GM21723 (cell line): Measurements from ENCODE around the gene ANGPTL8.

Source experiments
- ATAC-seq: cut with Tn5 transposase; IDR thresholded peaks from one replicate; pipeline ENCODE4 v1.9.1; 2021; ENCODE audit warnings: mild to moderate bottlenecking, moderate library complexity; ENCODE audit not compliant: unreplicated experiment

The ANGPTL8 gene

GRCh38 chr19:11239377-11240000 lies at the start of gene ANGPTL8:
TSS of gene ANGPTL8 (plus strand) at chr19:11239619. CDS start at chr19:11239638, 19 bp downstream.
- no peak for ATAC-seq

- ATAC-seq, result no peak
Observed at GRCh38 chr19:11190501-11190900, 48.9 kb upstream of the ANGPTL8 start.

- no peak for ATAC-seq
Observed at GRCh38 chr19:11191273-11191755, 48.1 kb upstream of the ANGPTL8 start.

- ATAC-seq, result no peak
Observed at GRCh38 chr19:11191934-11192333, 47.5 kb upstream of the ANGPTL8 start.

GRCh38 chr19:11192957-11193939 lies 46.2 kb upstream of the ANGPTL8 start:
- ATAC-seq, result no peak

- ATAC-seq, result no peak
Observed at GRCh38 chr19:11194173-11194572, 45.2 kb upstream of the ANGPTL8 start.

- ATAC-seq, result no peak
Observed at GRCh38 chr19:11194656-11195558, 44.5 kb upstream of the ANGPTL8 start.

GRCh38 chr19:11195681-11196080 lies 43.7 kb upstream of the ANGPTL8 start:
- no peak for ATAC-seq

GRCh38 chr19:11196406-11197287 lies 42.8 kb upstream of the ANGPTL8 start:
- no peak for ATAC-seq

- peak; percentile 77 for ATAC-seq
Observed at GRCh38 chr19:11197291-11198174, 41.9 kb upstream of the ANGPTL8 start, which contains the start of gene KANK2. TSS of gene KANK2 (minus strand) at chr19:11197545. CDS start at chr19:11194511, 3,034 bp downstream.

- no peak for ATAC-seq
Observed at GRCh38 chr19:11198175-11198534, 41.3 kb upstream of the ANGPTL8 start.

- no peak for ATAC-seq
Observed at GRCh38 chr19:11198769-11199424, 40.5 kb upstream of the ANGPTL8 start.

GRCh38 chr19:11199517-11199916 lies 39.9 kb upstream of the ANGPTL8 start:
- ATAC-seq, result no peak

GRCh38 chr19:11200015-11200574 lies 39.3 kb upstream of the ANGPTL8 start:
- no peak for ATAC-seq

- no peak for ATAC-seq
Observed at GRCh38 chr19:11200931-11201330, 38.5 kb upstream of the ANGPTL8 start.

GRCh38 chr19:11201791-11202190 lies 37.6 kb upstream of the ANGPTL8 start:
- ATAC-seq, result no peak

GRCh38 chr19:11202488-11203193 lies 36.8 kb upstream of the ANGPTL8 start:
- no peak for ATAC-seq
